GM18508 (cell line): ENCODE measurements around the gene FGFR2.

Experiments used
- ATAC-seq: cut with Tn5 transposase; IDR thresholded peaks from one replicate; pipeline ENCODE4 v1.9.1; 2021; ENCODE audit warnings: moderate number of reproducible peaks; ENCODE audit not compliant: insufficient read depth, unreplicated experiment

Gene FGFR2

DNA sequence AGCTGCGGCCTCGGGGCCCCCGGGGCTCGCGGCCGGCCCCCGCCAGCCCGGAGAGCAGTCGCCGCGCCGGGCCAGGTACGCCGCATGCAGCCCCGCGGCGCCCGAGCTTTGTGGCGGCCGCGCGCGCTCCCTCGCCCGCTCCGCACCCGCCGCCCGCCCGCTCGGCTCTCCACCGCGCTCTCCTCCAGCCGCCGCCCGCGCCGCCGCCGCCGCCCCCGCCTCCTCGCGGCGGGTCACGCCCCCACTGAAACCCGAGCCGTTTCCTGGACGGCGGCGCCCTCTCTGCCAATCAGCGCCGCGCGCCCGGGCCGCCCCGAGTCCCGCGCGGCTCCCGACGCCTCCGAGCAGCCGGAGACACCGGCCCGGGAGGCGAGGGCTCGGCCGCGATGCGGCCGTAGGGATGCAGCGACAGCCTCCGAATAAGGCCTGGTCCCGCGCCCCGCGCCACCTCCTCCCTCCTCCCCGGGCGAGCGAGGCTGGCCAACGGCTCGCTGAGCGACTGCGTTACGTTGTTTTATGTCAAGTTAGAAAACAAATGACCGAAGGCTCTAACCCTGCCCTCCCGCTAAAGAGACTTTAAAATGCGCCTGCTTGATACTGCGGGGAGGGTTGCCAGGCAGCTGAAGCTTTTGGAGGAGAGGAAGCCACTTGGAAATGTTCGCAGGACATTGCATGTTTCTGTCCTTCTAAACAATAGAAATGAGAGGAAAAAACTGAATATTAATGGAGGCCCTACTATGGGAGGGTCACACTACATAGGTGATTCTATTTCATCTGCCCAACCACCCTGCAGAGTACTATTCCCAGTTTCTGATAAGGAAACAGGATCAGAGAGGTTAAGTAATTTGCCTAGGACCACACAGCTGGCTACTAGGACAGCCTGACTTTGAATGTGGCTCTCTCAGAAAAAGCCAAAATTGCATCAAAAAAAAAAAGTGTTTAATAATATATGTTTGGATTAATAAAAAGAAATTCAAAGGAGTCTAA, at the start of gene FGFR2:
FGFR2 (minus strand) TSS at position 182 of the 987 bp plus-strand sequence. CDS start 4,627 bp downstream, outside the sequence.
- ATAC-seq: no peak

DNA sequence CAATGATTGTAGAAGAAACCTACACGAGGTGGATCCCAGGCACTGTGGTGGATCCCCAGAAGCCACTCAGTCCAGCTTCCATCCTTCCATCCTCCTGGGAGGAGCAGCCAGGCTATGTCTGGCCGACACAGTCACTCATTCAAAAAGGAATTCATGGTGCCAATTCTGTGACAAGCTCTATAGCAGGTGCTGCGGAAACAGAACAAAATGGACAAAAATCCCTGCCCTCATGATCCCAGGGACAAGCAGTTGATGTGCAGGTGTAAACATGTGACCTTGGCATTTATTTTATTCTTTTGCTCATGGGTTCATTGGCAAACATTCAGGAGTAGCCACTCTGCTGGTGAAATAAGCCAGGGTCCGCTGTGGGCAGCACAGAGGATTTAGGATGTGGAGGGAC, 49.2 kb upstream of the FGFR2 start:
- no peak for ATAC-seq

DNA sequence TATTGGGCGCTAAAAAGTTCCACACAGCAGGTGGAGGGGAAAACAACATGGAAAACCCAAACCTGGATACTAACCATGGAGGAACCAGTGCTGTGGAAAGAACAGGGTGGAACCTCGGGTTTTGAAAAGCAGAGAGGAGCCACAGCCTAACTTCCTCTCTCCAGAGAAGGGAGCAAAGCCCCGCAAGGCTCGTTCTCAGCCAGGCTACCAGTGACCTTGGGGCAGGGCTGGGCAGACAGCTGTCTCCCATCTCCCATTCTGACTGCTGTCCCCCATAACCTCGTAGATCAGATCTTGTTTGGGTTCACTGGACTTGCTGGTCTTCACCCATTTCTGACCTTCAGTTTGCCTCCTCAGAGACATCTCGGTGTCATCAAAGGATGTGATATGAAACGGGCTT, 47.5 kb upstream of the FGFR2 start:
- ATAC-seq: no peak

DNA sequence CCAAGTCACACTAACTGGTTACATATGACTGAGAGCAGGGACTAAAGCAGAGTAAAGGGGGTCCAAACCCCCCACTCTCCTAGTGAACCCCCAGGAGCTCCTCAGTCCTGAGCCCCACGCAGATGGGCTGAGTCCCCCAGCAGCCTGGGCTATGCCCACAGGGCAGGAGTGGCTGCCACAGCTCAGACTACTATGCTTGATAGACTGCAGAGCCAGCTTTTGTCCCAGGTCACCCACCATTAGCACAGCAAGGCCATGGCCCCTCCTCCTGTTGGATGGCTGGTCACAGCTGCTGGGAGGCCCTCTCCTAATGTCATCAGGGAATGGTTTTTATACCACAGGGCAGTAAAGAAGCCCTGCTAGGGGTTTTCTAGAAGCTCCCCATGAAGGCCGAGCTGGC, 46.3 kb upstream of the FGFR2 start:
- ATAC-seq: no peak

DNA sequence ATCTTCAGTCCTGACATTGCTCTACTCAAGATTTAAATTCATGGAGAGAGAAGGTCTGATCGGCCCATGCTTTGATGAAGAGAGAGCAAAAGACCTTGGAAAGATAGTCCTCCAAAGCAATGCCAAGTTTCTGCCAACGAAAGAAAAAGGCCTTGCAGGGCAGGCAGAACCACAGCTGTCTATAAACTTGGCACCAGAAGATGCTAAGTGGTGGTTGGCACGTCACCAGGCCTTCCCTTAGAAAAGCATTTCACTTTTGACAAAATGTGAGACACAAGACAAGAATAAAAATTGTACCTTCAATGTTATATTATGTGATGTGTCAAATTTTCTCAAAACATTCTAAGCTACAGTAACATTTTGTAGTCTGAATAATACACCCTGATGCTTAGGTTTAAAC, 42.0 kb upstream of the FGFR2 start:
- no peak for ATAC-seq

DNA sequence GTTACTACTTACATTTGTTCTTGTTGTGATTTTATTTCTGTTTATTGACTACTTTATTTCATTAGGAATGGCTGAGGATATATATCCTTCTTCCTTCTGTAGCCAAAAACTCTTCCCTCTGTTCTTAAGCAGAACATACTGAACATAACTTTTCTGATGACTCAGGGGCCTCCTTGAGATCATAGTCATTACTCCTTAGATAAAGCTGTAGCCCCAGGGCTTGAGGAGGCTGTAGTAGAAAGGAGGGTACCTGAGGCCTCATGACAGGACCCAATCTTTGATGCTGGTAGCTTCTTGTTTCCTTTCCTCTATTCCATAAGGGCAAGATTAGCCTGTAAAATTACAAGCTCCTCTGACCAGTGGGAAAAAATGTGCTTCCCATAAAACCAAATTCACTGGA, 41.2 kb upstream of the FGFR2 start:
- no peak for ATAC-seq

DNA sequence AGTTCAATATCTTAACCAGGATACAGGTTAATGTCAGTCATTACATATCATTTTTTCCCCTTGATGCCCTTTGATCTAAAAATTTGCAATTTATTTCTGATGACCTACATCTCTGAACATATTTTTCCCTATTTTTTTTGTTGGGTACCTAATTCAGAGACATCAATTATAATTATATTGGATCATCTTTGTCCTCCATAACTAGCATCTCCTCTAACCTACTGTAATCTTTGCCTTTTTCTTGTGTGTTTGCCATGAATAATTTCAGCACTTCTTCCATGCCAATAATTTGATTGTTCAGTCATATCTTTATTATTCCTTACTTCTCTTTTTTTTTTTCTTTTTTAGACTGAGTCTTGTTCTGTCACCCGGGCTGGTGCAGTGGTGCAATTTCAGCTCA, 39.2 kb upstream of the FGFR2 start:
- no peak for ATAC-seq

DNA sequence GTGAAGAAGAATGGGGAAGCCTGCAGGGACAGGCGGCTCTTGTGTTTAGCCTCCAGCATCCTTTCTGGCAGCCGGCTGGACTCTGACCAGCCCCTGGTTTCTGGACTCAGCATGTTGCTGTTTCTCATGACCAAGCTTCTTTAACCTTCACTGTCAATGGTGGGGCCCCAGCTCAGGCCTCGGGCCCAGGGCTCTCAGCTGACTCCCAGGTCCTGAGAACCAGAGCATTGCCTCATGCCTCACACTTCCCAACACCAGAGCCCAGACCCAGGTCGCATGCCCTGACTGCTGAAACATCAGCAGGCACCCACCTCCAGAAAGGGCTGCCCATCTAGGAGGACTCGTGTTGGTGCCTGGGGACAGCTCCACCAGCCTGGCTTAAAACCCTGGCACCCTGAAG, 34.8 kb upstream of the FGFR2 start:
- ATAC-seq: no peak

DNA sequence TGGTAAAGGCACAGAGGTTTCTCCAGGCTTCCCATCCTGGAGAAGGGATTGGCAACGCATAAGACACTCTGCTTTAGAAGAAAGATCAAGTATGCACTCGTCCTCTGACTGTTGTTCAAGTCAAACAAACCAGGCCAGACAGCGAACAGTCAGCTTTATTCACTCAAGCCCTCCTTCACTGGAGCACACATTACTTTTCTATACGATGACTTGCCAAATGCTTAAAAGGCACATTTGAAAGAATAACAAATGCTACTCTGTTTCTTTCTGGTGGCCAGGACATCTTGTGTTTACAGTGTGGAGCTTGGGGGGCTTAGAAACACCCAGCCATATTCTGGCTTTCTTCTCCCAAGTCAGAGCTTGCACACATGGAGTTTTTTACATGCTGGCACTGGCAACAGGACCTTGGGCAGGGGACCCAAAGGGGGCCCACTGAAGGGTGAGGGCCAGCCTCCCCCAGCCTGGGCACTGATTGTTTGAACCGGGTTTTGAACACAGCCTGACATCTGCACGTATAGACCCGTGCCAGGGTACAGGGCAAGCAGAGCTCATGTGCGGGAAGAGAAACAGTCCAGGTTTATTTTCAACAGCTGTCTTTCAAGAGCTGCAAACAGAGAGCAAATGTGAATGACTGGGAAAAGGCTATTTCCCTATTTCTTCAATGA, 33.3 kb upstream of the FGFR2 start:
- no peak for ATAC-seq

DNA sequence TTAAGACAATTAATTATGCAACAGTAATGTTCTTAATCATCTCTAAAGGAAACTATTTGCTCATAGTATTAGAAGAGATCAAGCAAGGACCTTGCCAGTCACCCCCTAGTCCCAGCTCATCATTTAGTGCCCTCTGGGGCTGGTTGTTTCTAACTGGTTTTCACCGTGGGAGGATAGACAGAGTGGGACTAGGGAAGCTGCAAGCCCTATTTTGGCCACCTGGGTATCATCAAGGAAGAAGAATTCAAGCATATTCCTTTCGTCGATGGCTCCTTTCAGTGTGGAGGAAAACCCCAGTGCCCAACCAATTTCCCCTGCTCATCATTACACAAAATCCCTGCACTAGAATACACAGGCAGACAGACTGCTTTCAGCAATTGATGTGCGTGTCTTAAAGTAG, 30.6 kb upstream of the FGFR2 start:
- no peak for ATAC-seq

DNA sequence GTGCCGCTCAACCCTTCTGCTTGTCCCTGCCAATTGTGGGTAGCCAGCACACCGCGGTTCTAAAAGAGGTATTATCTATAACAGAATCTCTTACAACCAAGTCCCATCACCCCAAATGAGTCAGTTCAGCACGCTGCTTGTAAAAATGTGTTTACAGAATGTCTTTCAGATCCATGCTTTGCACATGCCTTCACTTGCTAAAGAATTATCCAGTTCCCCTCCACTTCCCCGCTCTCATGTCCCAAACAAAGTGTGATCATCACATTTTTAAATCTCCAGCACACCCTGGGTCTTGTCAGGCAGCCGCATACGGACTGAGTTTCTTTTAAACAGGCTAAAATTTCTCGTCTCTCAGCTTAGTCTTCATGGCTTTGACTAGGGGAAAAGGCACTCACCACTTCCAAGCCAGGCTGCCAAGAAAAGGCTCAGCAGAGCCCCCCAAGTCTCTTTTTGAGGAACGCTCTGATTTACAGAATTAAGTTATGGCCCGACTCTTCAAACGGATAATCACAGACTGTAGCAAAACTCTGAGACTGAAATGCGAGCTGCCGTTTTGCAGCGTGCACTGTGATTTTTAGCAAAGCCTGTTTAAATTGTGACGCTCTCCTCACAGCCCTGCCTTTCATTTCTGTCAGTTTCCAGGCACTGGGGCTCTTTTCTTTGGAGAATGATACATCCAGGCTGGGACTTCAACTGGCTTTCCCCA, 29.8 kb upstream of the FGFR2 start:
- no peak for ATAC-seq

DNA sequence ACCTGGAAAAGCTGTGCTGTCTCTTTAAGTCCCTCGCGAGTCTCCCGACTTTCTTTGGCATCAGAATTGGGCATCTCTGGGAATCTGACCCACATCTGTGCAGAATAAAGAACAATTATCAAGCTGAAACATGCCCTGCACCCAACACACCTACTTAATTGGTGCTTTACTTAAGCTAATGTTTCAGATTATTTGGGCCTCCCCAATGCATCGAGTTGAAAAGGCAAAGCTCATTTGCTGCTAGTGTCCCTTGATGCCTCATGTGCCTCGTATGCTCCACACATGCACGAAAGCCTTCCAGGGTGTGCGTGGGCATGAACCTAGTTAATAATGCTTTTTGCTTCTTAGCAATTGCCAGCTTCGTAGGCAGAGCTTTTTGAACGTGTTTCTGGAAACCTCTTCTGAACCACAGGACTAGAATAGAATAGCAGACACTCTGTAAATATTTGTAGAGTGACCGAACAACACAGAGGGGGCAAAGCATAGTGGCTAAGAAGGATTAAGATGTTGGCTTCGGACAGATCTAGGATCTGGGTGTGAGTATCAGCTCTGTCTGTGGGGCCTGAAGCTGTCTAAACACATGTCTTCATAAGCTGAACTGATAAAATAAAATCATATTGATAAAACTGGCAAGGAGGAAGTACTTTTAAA, 26.7 kb upstream of the FGFR2 start:
- no peak for ATAC-seq

DNA sequence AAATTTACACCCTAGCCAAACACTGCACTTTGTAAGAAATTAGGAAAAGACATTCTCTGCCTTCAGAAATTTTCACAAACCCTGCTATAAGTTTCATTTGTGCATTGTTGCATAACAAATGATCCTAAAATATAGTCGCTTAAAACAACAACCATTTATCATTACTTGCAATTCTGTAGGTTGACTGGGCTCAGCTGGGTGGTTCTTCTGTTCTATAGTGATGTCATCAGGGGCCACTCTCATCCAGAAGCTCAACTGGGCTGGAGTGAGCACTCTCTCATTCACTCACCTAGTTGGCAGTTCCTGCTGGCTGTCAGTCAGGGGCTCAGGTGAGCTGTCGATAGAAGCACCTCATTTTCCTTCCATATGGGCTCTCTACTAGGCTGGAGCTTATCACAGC, 20.7 kb upstream of the FGFR2 start:
- no peak for ATAC-seq

DNA sequence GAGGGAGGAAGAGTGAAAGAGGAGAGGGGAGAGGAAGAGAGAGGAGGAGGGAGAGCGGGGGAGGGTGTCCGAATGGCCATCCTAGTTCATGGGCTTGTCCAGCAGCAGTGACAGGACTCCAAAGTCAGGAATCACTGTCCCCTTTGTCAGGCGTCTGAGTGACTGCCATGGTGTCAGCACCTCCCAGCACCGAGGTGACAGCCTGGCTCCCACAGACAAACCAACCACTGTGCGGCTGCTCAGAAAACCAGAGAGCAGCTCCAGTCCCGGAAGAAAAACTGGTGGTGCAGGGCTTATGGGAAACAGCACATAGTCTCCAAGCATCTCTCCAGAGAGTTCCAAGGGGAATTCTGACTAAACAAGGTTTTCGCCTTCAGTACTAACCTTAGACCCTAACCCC, 18.9 kb upstream of the FGFR2 start:
- no peak for ATAC-seq

DNA sequence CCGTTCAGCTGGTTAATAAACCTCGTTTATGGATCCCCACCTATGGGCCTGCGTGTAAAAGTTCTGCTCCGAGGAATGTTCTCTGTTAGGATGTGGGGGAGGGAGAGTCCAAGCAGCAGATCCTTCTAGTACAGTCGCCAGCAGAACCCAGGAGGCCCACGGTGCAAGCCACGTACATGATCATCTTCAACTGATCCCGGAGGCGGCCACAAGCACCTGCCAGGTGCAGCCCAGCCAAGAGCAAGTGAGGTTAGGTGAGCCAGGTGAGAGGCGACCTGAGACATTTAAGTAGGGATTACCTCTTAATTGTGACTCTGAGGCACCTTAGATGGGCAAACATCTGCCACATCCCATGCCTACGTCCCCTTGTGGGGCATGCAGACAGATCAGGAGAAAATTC, 18.0 kb upstream of the FGFR2 start:
- no peak for ATAC-seq

DNA sequence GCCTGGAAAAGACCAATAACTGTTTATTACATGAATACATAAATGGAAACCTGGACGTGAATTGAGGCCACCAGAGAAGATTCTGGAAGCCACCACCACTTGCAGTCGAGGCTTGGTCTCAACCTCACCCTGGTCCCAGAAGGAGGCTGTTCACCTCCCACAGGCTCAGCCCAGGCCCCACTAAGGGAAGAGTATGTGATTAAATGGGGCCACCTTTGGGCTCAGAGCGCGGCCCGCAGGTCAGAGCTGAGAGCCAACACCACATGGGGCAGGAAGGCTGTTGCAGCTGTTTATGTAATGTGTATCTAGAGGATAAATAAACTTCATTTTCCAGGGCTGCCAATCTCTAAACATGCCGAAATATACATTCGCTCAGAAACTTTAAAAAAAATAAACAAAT, 17.6 kb upstream of the FGFR2 start:
- ATAC-seq: no peak

DNA sequence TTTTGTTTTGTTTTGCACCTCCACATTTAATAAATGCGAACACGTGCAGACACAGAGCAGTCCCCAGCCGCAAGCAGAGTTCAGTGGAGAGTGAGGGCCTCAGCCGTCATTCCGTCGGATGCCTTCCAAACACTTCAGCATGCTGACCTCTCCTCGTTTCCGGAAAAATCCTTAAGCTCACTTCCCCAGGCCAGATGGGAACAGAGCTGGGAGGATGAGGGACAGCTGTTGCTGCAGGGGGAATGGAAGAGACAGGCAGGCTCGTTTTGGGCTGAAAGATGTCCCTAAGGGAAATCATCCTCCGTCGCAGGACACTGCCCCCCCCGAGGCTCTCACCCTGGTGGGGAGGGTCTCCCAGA, 17.2 kb upstream of the FGFR2 start:
- no peak for ATAC-seq

DNA sequence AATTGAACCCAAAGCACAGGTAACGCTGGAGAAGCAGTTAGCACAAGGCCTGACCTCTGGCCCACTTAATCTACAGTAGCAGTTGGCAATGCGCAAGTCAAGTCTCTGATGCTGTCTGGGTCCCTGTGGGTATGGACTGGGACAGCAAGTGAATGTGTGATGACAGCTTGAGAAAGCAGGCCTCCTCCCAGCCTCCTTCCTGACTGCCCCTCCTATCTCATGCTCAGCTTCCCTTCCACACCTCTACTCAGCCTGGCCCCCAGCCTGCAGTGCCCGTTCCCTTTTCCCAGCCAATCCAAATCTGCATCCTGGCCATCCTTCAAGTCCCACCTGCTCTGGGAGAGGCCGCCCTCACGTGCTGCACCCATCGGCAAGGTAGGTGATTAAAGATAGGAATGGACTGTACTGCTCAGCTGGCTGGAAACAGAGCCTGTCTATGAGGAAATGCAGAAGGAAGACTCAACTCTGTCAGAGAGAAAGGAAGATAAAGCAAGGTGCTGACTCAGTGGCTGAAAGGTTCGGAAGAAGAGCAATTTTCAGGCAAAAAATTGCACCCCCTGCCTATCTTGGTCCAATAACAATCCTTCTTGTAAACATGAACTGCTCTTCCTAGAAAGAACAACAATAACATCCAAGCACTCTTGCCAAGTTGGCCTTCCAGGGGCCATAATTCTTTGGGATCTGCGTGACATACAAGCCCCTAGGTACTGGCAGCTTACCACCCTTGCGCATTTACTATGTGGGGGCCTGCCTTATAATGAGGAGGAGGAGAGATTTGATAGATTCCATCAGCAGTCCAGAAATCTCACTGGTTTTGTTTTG, 16.6 kb upstream of the FGFR2 start:
- no peak for ATAC-seq

DNA sequence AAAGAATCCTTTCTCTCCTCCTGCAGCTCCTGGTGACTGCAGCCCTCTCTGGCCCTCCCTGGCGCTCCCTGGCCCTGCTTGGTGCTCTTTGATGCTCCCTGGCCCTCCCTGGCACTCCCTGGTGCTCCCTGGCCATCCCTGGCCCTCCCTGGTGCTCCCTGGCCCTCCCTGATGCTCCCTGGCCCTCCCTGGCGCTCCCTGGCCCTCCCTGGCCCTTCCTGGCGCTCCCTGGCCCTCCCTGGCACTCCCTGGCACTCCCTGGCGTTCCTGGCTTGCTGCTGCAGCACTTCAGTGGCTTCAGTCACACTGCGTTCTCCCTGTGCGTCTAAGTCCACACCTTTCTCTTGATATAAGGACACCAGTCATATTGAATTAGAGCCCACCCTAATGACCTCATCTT, 15.2 kb upstream of the FGFR2 start:
- no peak for ATAC-seq
